Smooth muscle cell (in vitro differentiated cells): ENCODE data around the gene NID2. TPM values are rescaled to one million over a fixed set of nuclear protein-coding genes. Genes with fewer than 3 reads are reported as not detected.
A peak's percentile ranks its signal among the peaks of the same experiment; 100 is the strongest.

Experiments used
- DNase-seq: peaks from one replicate; lab custom pipeline; 2025; ENCODE audit not compliant: unreplicated experiment; lab: John Stamatoyannopoulos, UW
- H2AFZ ChIP-seq: fragments of 200-600 bp; sonication (generic); 2 replicates; pipeline ENCODE4 v1.6.0; 2016; ENCODE audit warnings: antibody characterized with exemption, low read depth, mild to moderate bottlenecking
- H3F3A ChIP-seq: fragments of 200-600 bp; sonication (generic); 2 replicates; pipeline ENCODE4 v1.6.0; 2017; ENCODE audit warnings: antibody characterized with exemption, low read depth
- H3K27ac ChIP-seq: fragments of 200-600 bp; sonication (generic); 2 replicates; pipeline ENCODE4 v1.5.1; 2016; ENCODE audit warnings: low read depth, mild to moderate bottlenecking
- H3K27me3 ChIP-seq: fragments of 200-600 bp; sonication (generic); 2 replicates; pipeline ENCODE4 v1.6.1; 2016; ENCODE audit warnings: low read depth, mild to moderate bottlenecking
- H3K36me3 ChIP-seq: fragments of 200-600 bp; sonication (generic); 2 replicates; pipeline ENCODE4 v1.5.1; 2016; ENCODE audit warnings: low read depth
- H3K4me1 ChIP-seq: fragments of 200-600 bp; sonication (generic); 2 replicates; pipeline ENCODE4 v1.5.1; 2016; ENCODE audit warnings: low read depth
- H3K4me2 ChIP-seq: fragments of 200-600 bp; sonication (generic); 2 replicates; pipeline ENCODE4 v1.6.0; 2016; ENCODE audit warnings: mild to moderate bottlenecking
- H3K4me3 ChIP-seq: fragments of 200-600 bp; sonication (generic); 2 replicates; pipeline ENCODE4 v1.5.1; 2016; ENCODE audit warnings: mild to moderate bottlenecking
- H3K79me2 ChIP-seq: fragments of 200-600 bp; sonication (generic); 2 replicates; pipeline ENCODE4 v1.6.0; 2016; ENCODE audit warnings: low read depth, mild to moderate bottlenecking
- H3K9ac ChIP-seq: fragments of 200-600 bp; sonication (generic); 2 replicates; pipeline ENCODE4 v1.6.0; 2016; ENCODE audit warnings: low read depth
- H3K9me3 ChIP-seq: fragments of 200-600 bp; sonication (generic); replicated peaks from 2 replicates; pipeline ENCODE4 v1.5.1; 2016; ENCODE audit warnings: low read depth
- H4K20me1 ChIP-seq: fragments of 200-600 bp; sonication (generic); 2 replicates; pipeline ENCODE4 v1.6.0; 2016; ENCODE audit warnings: low read depth
- WGBS: methylation state at CpG from one replicate; pipeline ENCODE4 v1.1.7; 2016; ENCODE audit warnings: low lambda C conversion rate; 5-methylcytosine and 5-hydroxymethylcytosine counted together
- polyA plus RNA-seq: library from polyadenylated mRNA; unstranded; fragments of >200 nt; fragmentation: Nextera tagmentation; extraction: Ambion mirVana; gene quantifications from 2 replicates; pipeline ENCODE4 v1.2.1, GENCODE V29; 2016
- total RNA-seq: library from RNA; depleted of rRNA; stranded (reverse); fragments of >200 nt; gene quantifications from 2 replicates; pipeline ENCODE4 v1.2.3, GENCODE V29; 2014
- TF ChIP-seq, protein P1 (sequence below): fragments of 200-600 bp; sonication (generic); IDR thresholded peaks from 2 replicates; pipeline ENCODE4 v1.5.1; 2017; ENCODE audit warnings: borderline replicate concordance, mild to moderate bottlenecking, antibody characterized with exemption; ENCODE audit not compliant: insufficient read depth, poor library complexity, severe bottlenecking

The NID2 gene
- total and polyA plus RNA-seq, 2 experiments from 2014 or later = 196 to 229 TPM

DNA sequence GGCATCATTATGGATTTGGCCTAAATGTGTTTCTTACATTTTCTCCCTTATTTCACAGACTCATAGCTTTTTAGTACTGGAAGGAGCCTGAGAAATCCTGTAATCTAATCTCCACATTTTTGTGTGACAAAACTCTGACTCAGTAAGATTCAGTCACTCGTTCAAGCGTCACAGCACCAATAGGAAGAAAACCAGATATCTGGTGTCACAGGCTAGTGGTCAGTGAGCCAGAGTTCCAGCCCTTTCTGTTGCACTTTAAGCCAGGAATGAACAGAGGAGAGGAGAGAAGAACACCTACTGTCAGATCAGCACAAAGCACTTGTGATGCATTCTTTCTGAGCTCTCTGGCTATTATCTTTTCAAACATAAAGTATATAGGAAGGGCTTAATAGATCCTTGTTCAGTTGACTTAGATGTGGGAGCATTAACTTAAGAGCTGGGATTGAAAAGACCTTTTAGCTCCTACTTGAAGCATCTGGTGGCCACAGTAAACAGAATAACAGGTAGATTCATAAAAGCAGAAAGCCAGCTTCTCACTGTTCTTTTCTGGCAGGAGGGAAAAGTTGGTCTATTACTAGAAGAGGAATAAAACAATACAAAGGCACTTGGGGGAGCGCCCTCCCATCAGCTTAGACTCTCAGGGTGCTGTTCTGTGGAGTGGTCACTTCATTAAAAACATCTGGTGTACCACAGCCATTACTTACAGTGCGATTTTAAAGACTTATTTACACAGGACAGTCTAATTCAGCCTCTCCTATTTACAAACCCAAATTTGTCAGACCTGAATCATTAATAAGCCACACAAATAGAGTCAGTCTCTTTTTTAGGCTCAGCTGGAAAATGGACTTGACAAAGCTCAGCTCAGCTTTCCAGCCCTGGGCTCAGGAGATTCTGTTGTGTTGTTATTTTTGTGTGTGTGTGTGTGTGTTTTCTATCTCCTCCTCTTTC lies 12.2 kb upstream of the NID2 start:
- H3K9ac ChIP-seq = peak overlapping the region; percentile 51

DNA sequence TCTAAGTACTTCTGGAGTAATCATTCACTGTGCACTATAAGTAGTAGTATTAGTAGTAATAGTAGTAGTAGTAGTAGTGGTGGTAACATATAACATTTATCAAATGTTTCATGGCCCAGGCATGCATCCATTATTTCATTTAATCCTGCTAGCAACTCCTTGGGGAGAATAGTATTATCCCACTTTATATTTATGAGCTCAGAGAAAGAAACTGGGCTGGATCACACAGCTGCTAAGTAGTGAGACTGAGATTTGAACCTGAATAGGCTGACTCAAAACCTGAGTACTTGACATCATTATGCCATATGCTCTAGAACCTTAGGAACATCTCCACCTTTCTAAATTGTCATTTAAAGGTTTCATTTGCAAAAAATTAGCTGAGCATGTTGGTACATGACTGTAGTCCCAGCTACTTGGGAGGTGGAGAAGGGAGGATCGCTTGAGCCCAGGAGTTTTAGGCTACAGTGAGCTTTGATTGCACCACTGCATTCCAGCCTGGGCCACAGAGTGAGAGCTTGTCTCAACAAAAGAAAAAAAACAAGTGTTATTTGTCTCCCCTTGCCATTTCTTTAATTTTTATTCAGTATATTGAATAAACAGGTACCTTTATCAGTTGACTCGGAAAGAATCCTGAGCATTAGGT lies 11.4 kb upstream of the NID2 start:
- 7% methylated on average over 2 of the region's 2 CpGs for WGBS
- Histone ChIP-seq H4K20me1 (no peaks in the 10 kb centered on the region), H3F3A (peaks cover 37% of the 10 kb centered on the region), H3K9me3 (peaks cover 13% of the 10 kb centered on the region), H3K36me3 (peaks cover 2% of the 10 kb centered on the region), H3K79me2 (no peaks in the 10 kb centered on the region), H3K4me1 (peaks cover 37% of the 10 kb centered on the region), H3K27me3 (no peaks in the 10 kb centered on the region), H3K4me3 (no peak overlapping the region), H2AFZ (no peak overlapping the region), H3K4me2 (peak overlapping the region; percentile 56), H3K9ac (peak overlapping the region; percentile 41), H3K27ac (peak overlapping the region; percentile 94)
- TF ChIP-seq, protein P1, sequence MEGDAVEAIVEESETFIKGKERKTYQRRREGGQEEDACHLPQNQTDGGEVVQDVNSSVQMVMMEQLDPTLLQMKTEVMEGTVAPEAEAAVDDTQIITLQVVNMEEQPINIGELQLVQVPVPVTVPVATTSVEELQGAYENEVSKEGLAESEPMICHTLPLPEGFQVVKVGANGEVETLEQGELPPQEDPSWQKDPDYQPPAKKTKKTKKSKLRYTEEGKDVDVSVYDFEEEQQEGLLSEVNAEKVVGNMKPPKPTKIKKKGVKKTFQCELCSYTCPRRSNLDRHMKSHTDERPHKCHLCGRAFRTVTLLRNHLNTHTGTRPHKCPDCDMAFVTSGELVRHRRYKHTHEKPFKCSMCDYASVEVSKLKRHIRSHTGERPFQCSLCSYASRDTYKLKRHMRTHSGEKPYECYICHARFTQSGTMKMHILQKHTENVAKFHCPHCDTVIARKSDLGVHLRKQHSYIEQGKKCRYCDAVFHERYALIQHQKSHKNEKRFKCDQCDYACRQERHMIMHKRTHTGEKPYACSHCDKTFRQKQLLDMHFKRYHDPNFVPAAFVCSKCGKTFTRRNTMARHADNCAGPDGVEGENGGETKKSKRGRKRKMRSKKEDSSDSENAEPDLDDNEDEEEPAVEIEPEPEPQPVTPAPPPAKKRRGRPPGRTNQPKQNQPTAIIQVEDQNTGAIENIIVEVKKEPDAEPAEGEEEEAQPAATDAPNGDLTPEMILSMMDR = no peak
- no peak for DNase-seq

More for the DNA sequence above, 12.2 kb upstream of the NID2 start:
- H3K4me1 ChIP-seq = peaks cover 40% of the 10 kb centered on the region
- H2AFZ ChIP-seq = no peak overlapping the region
- DNase-seq = no peak
- H3K36me3 ChIP-seq = peaks cover 2% of the 10 kb centered on the region
- H3K79me2 ChIP-seq = no peaks in the 10 kb centered on the region
- H3K4me3 ChIP-seq = no peak overlapping the region
- peaks cover 14% of the 10 kb centered on the region for H3K9me3 ChIP-seq
- TF ChIP-seq, protein P1 = no peak
- peaks cover 40% of the 10 kb centered on the region for H3F3A ChIP-seq
- peak overlapping the region; percentile 94 for H3K27ac ChIP-seq
- H3K27me3 ChIP-seq = no peaks in the 10 kb centered on the region
- H3K4me2 ChIP-seq = peak overlapping the region; percentile 56
- no peaks in the 10 kb centered on the region for H4K20me1 ChIP-seq
- 27% methylated on average over 4 of the region's 4 CpGs for WGBS

DNA sequence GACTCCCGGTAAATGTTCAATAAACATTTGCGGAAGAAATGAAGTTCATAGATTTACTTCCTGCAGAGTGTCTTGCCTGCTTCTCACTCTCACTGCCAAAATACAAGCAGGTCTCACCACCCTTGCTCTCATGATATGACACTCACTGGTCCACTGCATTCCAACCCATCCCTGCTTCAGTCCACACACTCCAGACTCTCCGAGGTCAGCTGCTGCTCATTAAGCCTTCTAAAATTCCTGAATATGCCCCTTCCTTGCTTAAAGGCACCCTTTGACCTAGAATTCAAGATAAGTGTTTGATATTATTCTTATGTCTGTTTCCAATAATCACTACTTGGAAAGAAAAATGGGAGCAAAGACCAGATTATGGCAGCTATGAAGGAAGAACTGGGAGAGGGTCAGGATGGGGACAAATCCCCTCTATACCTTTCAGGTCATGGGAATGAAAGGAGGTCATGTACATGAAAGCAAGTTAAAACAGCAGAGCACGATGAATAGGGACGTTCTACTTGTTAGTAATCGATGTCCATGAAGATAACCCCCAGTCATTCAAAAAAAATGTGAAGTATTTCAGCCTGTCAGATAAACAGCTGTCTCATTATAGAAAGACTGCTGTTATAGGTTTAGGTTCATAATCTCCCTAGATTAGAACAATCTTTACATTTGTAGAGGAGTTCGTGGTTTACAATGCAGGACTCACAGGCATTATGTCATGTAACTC lies 10.5 kb upstream of the NID2 start:
- peaks cover 4% of the 10 kb centered on the region for H3K9me3 ChIP-seq
- no peak overlapping the region for H2AFZ ChIP-seq
- H3K36me3 ChIP-seq = peaks cover 2% of the 10 kb centered on the region
- H3F3A ChIP-seq = peaks cover 37% of the 10 kb centered on the region
- no peaks in the 10 kb centered on the region for H4K20me1 ChIP-seq
- H3K27ac ChIP-seq = peak overlapping the region; percentile 94
- no peaks in the 10 kb centered on the region for H3K79me2 ChIP-seq
- H3K4me2 ChIP-seq = peak overlapping the region; percentile 56
- WGBS = 29% methylated on average over 7 of the region's 7 CpGs
- no peak overlapping the region for H3K4me3 ChIP-seq
- no peak for DNase-seq
- TF ChIP-seq, protein P1 = no peak
- peaks cover 37% of the 10 kb centered on the region for H3K4me1 ChIP-seq
- H3K27me3 ChIP-seq = no peaks in the 10 kb centered on the region
- peak overlapping the region; percentile 41 for H3K9ac ChIP-seq
